ENCODE data around the gene RAI1.

- TF ChIP-seq BHLHE40 (IDR thresholded peaks at IDR 0.05; ENCODE audit: low read depth, low read length) (no peak), CHD2 (IDR thresholded peaks at IDR 0.05; ENCODE audit: low read length, partially characterized antibody) (no peak), CTCF (IDR thresholded peaks at IDR 0.05) (no peak)
These were observed 4.6 kb downstream of the RAI1 start for GRCh38 chr17:17685775-17686291.

Data from A549 (cell line).